ENCODE data around the gene IFT20.

- TF ChIP-seq, protein P1, sequence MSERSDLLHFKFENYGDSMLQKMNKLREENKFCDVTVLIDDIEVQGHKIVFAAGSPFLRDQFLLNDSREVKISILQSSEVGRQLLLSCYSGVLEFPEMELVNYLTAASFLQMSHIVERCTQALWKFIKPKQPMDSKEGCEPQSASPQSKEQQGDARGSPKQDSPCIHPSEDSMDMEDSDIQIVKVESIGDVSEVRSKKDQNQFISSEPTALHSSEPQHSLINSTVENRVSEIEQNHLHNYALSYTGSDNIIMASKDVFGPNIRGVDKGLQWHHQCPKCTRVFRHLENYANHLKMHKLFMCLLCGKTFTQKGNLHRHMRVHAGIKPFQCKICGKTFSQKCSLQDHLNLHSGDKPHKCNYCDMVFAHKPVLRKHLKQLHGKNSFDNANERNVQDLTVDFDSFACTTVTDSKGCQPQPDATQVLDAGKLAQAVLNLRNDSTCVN (CRISPR knock-in tag; IDR thresholded peaks at IDR 0.05): no peak
- TF ChIP-seq ZNF140 (CRISPR knock-in tag; IDR thresholded peaks at IDR 0.05) (no peak), NR0B1 (IDR thresholded peaks at IDR 0.05; ENCODE audit: partially characterized antibody) (no peak), CC2D1A (IDR thresholded peaks at IDR 0.05) (no peak), CHD2 (IDR thresholded peaks at IDR 0.05; ENCODE audit: low read depth, low read length) (no peak), MTF1 (CRISPR knock-in tag; IDR thresholded peaks at IDR 0.05; ENCODE audit: borderline replicate concordance) (no peak), NONO (IDR thresholded peaks at IDR 0.05; ENCODE audit: low read depth in 2 of 2, low read length in 1 of 2) (no peak), ZFP91 (CRISPR knock-in tag; IDR thresholded peaks at IDR 0.05) (no peak), TOE1 (IDR thresholded peaks at IDR 0.05; ENCODE audit: borderline replicate concordance) (no peak), TOE1 (CRISPR knock-in tag; IDR thresholded peaks at IDR 0.05; ENCODE audit: borderline replicate concordance, low read depth) (no peak), MAX (CRISPR knock-in tag; IDR thresholded peaks at IDR 0.05) (no peak), ATF2 (CRISPR knock-in tag; IDR thresholded peaks at IDR 0.05) (no peak), HDAC6 (IDR thresholded peaks at IDR 0.05; ENCODE audit: low read depth, low read length) (no peak), TEAD4 (IDR thresholded peaks at IDR 0.05; ENCODE audit: low read length) (no peak), TEAD4 (CRISPR knock-in tag; IDR thresholded peaks at IDR 0.05; ENCODE audit: borderline replicate concordance) (no peak)
These were observed 32.5 kb upstream of the IFT20 start for GRCh38 chr17:28367641-28368305.

Measured in K562 (cell line).